Panc1 (cell line): Measurements from ENCODE around the gene SELENOW. TPM values are rescaled to one million over a fixed set of nuclear protein-coding genes. Genes with fewer than 3 reads are reported as not detected.
"Not testable (repeated sequence)": the region's sequence is repeated elsewhere in the genome, so short reads cannot be mapped to it uniquely, and the experiment has no call there.

ENCODE experiments used
- ATAC-seq: fragments of 200-7000 bp; cut with Tn5 transposase; 2 replicates; pipeline ENCODE4 v1.9.1; 2020; ENCODE audit warnings: mild to moderate bottlenecking, moderate library complexity
- BruUV-seq: library from RNA; stranded (reverse); fragments of 400-500 nt; replicated peaks from 2 replicates; lab custom pipeline; 2021; lab: Mats Ljungman, UMichigan
- CTCF ChIA-PET: fragments of 300-600 bp; sonication (Branson Sonifier 250); formaldehyde crosslinking; loops from one replicate; lab custom pipeline; 2022; ENCODE audit warnings: antibody characterized with exemption; lab: Charles Lee
- POLR2A ChIA-PET: fragments of 300-600 bp; sonication (Branson Sonifier 250); formaldehyde crosslinking; loops from one replicate; lab custom pipeline; 2022; ENCODE audit warnings: antibody characterized with exemption; lab: Charles Lee
- DNase-seq: peaks from one replicate; pipeline ENCODE4 v3.0.0-alpha.2; 2010; ENCODE audit warnings: low read depth, low spot score
- H3K27ac ChIP-seq: 2 replicates; pipeline ENCODE4 v1.5.1; 2011; ENCODE audit warnings: mild to moderate bottlenecking, low read length, inconsistent platforms
- H3K27me3 ChIP-seq: fragments of 200-500 bp; sonication (Bioruptor generic); 2 replicates; pipeline ENCODE4 v1.6.0; 2014; ENCODE audit warnings: low read length, inconsistent platforms; ENCODE audit not compliant: control insufficient read depth, insufficient read depth
- H3K36me3 ChIP-seq: fragments of 200-500 bp; sonication (Bioruptor generic); 2 replicates; pipeline ENCODE4 v1.5.1; 2014; ENCODE audit warnings: inconsistent platforms, mild to moderate bottlenecking, low read length, moderate library complexity; ENCODE audit not compliant: control insufficient read depth, insufficient read depth
- H3K4me1 ChIP-seq: 2 replicates; pipeline ENCODE4 v1.5.1; 2011; ENCODE audit warnings: inconsistent platforms, mild to moderate bottlenecking, low read length, moderate library complexity; ENCODE audit not compliant: control insufficient read depth, insufficient read depth
- H3K4me3 ChIP-seq, 2 experiments: 2 replicates each; pipeline ENCODE4 v1.5.1; 2011 to 2012; ENCODE audit warnings: low read depth in 2 of 2, low read length in 2 of 2, mild to moderate bottlenecking in 2 of 2, inconsistent platforms in 1 of 2, moderate library complexity in 1 of 2
- H3K9me3 ChIP-seq: fragments of 200-500 bp; sonication (Bioruptor generic); 2 replicates; pipeline ENCODE4 v1.5.1; 2014; ENCODE audit warnings: low read depth, mild to moderate bottlenecking, inconsistent platforms, low read length, moderate library complexity; ENCODE audit not compliant: control insufficient read depth, insufficient read depth
- POLR2AphosphoS5 ChIP-seq: IDR thresholded peaks from 2 replicates; pipeline ENCODE4 v1.6.1; 2012; ENCODE audit warnings: mild to moderate bottlenecking, low read depth, low read length, moderate library complexity
- SIN3A ChIP-seq: IDR thresholded peaks from 2 replicates; pipeline ENCODE4 v1.6.1; 2012; ENCODE audit warnings: low read depth, mild to moderate bottlenecking, low read length, moderate library complexity, borderline replicate concordance; ENCODE audit not compliant: insufficient read depth
- TCF7L2 ChIP-seq: IDR thresholded peaks from 2 replicates; pipeline ENCODE4 v1.6.1; 2011; ENCODE audit warnings: mild to moderate bottlenecking, low read depth, low read length, inconsistent platforms
- in situ Hi-C: cut with HindIII; loops from 2 replicates; pipeline ENCODE4 v1.10.0; 2016; ENCODE audit warnings: low sequenced_read_pairs, low pct_unique_long_range_greater_than_20kb
- intact Hi-C: fragments of 100-400 bp; cut with micrococcal nuclease; formaldehyde crosslinking; loops from one replicate; pipeline ENCODE4 v1.10.0; 2022; ENCODE audit not compliant: unreplicated experiment
- total RNA-seq: library from RNA; stranded (reverse); gene quantifications from one replicate; pipeline ENCODE4 v1.2.1, GENCODE V29; 2021; ENCODE audit not compliant: unreplicated experiment
- TF ChIP-seq, protein P1 (sequence below), 2 experiments: IDR thresholded peaks; 2 replicates each; pipeline ENCODE4 v1.6.1; 2011 to 2012; ENCODE audit warnings: low read depth in 2 of 2, control low read depth in 1 of 2, low read length in 1 of 2, mild to moderate bottlenecking in 1 of 2, moderate library complexity in 1 of 2; ENCODE audit not compliant: insufficient read depth in 1 of 2
- TF ChIP-seq, protein P2 (sequence below): fragments of 450-650 bp; IDR thresholded peaks from 2 replicates; pipeline ENCODE4 v1.5.1; 2017; ENCODE audit warnings: mild to moderate bottlenecking

Gene SELENOW
- total RNA-seq, 1 experiment from 2014 or later, result 62.0 TPM

- H3K27me3 ChIP-seq, result no peaks in the 10 kb centered on the region
- H3K27ac ChIP-seq, result no peak overlapping the region
- intact Hi-C loops, result no loop called here
- no peaks in the 10 kb centered on the region for H3K36me3 ChIP-seq
- no peaks in the 10 kb centered on the region for H3K9me3 ChIP-seq
- no peak overlapping the region for H3K4me3 ChIP-seq
- DNase-seq (no peak), ATAC-seq (no peak)
- H3K4me1 ChIP-seq, result no peaks in the 10 kb centered on the region
- no peak for TF ChIP-seq TCF7L2
- no peak for TF ChIP-seq POLR2AphosphoS5
- TF ChIP-seq, protein P1, sequence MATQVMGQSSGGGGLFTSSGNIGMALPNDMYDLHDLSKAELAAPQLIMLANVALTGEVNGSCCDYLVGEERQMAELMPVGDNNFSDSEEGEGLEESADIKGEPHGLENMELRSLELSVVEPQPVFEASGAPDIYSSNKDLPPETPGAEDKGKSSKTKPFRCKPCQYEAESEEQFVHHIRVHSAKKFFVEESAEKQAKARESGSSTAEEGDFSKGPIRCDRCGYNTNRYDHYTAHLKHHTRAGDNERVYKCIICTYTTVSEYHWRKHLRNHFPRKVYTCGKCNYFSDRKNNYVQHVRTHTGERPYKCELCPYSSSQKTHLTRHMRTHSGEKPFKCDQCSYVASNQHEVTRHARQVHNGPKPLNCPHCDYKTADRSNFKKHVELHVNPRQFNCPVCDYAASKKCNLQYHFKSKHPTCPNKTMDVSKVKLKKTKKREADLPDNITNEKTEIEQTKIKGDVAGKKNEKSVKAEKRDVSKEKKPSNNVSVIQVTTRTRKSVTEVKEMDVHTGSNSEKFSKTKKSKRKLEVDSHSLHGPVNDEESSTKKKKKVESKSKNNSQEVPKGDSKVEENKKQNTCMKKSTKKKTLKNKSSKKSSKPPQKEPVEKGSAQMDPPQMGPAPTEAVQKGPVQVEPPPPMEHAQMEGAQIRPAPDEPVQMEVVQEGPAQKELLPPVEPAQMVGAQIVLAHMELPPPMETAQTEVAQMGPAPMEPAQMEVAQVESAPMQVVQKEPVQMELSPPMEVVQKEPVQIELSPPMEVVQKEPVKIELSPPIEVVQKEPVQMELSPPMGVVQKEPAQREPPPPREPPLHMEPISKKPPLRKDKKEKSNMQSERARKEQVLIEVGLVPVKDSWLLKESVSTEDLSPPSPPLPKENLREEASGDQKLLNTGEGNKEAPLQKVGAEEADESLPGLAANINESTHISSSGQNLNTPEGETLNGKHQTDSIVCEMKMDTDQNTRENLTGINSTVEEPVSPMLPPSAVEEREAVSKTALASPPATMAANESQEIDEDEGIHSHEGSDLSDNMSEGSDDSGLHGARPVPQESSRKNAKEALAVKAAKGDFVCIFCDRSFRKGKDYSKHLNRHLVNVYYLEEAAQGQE (IDR thresholded peaks at IDR 0.05; ENCODE audit: insufficient read depth in 1 of 2, low read depth in 2 of 2, low read length in 1 of 2), result no peak
- TF ChIP-seq, protein P2, sequence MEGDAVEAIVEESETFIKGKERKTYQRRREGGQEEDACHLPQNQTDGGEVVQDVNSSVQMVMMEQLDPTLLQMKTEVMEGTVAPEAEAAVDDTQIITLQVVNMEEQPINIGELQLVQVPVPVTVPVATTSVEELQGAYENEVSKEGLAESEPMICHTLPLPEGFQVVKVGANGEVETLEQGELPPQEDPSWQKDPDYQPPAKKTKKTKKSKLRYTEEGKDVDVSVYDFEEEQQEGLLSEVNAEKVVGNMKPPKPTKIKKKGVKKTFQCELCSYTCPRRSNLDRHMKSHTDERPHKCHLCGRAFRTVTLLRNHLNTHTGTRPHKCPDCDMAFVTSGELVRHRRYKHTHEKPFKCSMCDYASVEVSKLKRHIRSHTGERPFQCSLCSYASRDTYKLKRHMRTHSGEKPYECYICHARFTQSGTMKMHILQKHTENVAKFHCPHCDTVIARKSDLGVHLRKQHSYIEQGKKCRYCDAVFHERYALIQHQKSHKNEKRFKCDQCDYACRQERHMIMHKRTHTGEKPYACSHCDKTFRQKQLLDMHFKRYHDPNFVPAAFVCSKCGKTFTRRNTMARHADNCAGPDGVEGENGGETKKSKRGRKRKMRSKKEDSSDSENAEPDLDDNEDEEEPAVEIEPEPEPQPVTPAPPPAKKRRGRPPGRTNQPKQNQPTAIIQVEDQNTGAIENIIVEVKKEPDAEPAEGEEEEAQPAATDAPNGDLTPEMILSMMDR, result no peak
- TF ChIP-seq SIN3A, result no peak
- CTCF ChIA-PET, result interaction anchor here (0.5 to 0.6 kb wide), 2 partner anchors 23 to 353 kb away, joined by 4 read pairs; no protein-coding TSS in a partner anchor
- no TSS peak for BruUV-seq
- POLR2A ChIA-PET, result no interaction called here
- in situ Hi-C loops, result no loop called here
These were observed 8.1 kb downstream of the SELENOW start for GRCh38 chr19:47786566-47786965.

DNA sequence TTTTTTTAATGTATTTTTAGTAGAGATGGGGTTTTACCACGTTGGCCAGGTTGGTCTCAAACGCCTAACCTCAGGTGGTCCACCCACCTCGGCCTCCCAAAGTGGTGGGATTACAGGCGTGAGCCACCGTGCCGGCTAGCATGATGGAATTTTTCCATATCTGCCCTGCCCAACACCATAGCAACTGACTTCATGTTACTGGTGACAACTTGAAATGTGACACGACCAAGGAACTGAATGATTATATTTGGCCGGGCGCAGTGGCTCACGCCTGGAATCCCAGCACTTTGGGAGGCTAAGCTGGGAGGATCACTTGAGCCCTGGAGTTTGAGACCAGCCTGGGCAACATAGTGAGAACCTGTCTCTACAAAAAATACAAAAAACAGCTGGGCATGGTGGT is 8.8 kb downstream of the SELENOW start:
- in situ Hi-C loops, BruUV-seq: not testable (repeated sequence)
- CTCF ChIA-PET, result interaction anchor here (0.6 kb wide), 1 partner anchor 354 kb away, joined by 4 read pairs; no protein-coding TSS in a partner anchor

GRCh38 chr19:47789811-47790210 is 11.3 kb downstream of the SELENOW start:
- H3K27ac ChIP-seq, BruUV-seq, DNase-seq, H3K9me3 ChIP-seq, ATAC-seq, H3K4me1 ChIP-seq, H3K27me3 ChIP-seq, H3K36me3 ChIP-seq, POLR2A ChIA-PET, in situ Hi-C loops, H3K4me3 ChIP-seq: not testable (repeated sequence)
- CTCF ChIA-PET, result interaction anchor here (0.8 kb wide), 1 partner anchor 24 kb away, joined by 4 read pairs; no protein-coding TSS in a partner anchor
- intact Hi-C loops, result loop anchor here (2.0 kb wide), 1 partner anchor 23 kb away; no protein-coding TSS in a partner anchor

More for the DNA sequence above, 8.8 kb downstream of the SELENOW start:
- POLR2A ChIA-PET, H3K36me3 ChIP-seq, H3K27ac ChIP-seq, H3K4me3 ChIP-seq, ATAC-seq, H3K27me3 ChIP-seq, DNase-seq, H3K4me1 ChIP-seq, intact Hi-C loops, H3K9me3 ChIP-seq: not testable (repeated sequence)
